ENCODE measurements around the gene ZNF407.

ZNF407 gene

GRCh38 chr18:74831571-74832250, 234.0 kb downstream of the ZNF407 start:
- DNase-seq (ENCODE audit: low read depth in 2 of 2) = no peak

DNA sequence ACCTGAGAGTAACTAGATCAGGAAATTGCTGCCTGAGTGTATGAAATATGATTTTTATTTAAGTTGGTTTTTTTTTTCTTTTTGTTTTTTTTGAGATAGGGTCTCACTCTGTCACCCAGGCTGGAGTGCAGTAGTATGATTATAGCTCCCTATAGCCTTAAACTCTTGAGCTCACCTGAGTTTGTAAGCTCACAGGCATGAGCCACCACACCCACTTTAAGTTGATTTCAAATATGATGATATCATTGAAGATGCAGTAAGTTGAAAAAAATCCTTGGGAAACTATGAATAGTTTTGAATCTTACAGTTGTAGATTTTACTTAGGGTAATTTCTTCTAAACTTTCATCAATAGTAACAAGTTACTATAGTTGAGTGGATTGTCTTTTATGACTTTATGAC, 234.7 kb downstream of the ZNF407 start:
- no peak for DNase-seq (ENCODE audit: low read depth in 2 of 2)

- no peak for DNase-seq (ENCODE audit: low read depth in 2 of 2)
Measured at GRCh38 chr18:74832999-74833398, 235.3 kb downstream of the ZNF407 start.

- no peak for DNase-seq (ENCODE audit: low read depth in 2 of 2)
Measured at GRCh38 chr18:74834424-74835309, 237.0 kb downstream of the ZNF407 start.

GRCh38 chr18:74836296-74837139, 238.8 kb downstream of the ZNF407 start:
- no peak for DNase-seq (ENCODE audit: low read depth in 2 of 2)

DNA sequence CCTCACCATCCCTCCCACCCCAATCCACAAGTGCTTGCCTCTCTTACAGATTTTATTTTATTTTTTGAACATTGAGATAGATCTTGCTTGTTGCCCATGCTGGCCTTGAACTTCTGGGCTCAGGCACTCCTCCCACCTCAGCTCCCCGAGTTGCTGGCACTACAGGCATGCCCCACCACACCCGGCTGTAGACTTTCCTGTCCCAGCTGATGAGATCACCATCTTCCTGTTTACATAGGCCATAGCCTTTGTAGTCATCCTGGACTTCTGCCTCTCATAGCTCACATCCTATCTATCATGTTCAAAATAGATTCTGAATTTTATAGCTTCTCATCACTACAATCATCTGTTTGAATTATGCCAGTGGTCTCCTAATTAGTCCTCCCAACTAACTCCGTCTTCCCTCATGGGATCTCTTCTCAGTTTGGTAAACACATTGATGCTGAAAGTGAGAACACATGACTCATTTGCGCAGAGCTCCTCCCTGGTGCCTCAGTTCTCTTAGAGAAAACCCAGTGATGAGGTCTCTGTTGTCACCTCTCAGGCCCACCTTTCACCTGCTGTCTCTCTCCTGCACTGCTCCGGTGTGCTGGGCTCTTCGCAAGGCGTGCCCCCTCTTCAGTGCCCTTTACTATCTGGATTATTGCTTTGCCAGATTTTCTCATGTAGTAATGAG, 243.0 kb downstream of the ZNF407 start:
- no peak for DNase-seq (ENCODE audit: low read depth in 2 of 2)

DNA sequence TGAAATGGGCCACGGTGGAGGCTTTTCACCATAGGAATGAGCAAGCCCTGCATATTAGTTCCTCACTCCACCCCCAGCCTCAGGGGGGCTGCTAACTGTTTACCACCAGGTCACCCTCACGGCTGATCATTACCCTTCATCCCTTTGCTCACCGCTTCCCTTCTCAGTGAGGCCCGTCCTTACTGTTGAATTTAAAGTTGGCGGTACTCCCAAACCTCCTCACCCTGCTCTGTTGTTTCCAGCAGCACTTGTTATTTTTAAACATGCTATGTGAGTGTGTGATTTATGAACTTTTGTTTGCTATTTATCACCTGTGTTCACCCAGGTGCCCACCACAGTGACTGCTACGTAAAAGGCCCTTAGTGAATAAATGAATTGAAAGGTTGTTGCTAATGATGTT, 243.6 kb downstream of the ZNF407 start:
- no peak for DNase-seq (ENCODE audit: low read depth in 2 of 2)

GRCh38 chr18:74849301-74849700, 251.6 kb downstream of the ZNF407 start:
- no peak for DNase-seq (ENCODE audit: low read depth in 2 of 2)

DNA sequence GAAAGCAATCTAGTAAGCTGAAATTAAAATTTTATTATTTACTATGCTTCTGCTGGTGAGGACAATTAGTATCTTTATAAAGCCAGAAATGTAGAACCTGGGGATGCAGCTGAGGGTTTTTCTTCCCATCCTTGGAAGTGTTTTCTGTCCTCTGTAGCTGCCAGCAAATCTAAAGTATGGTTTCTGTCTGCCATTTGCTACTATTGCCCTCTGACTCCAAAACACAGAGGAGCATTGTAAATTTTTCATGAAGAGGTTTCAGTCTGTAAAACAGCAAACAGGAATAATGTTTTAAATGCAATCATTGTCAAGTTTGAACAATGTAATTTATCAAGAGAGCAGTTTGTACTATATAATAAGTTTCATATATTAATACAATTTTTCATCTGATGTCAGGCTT, 258.8 kb downstream of the ZNF407 start:
- no peak for DNase-seq (ENCODE audit: low read depth in 2 of 2)

DNA sequence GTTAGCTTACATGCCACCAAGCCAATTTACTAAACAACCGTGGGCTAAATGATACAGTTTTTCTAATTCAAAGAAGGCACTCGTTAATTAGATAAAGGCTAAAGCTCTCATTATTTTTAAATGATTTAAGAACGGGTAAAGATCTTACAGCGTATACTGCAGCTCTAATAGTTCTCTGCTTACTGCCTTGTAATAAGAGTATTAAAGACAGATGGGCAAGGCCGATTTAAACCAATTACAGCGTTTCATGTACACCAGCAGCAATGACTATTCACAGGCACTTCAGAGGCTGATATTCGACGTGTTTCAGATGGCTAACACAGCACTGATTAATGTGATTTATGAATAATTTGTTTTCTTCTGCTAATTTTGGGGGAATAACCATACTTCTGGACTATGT, 259.3 kb downstream of the ZNF407 start:
- no peak for DNase-seq (ENCODE audit: low read depth in 2 of 2)

- DNase-seq (ENCODE audit: low read depth in 2 of 2) = no peak
Measured at GRCh38 chr18:74857901-74858300, 260.2 kb downstream of the ZNF407 start.

DNA sequence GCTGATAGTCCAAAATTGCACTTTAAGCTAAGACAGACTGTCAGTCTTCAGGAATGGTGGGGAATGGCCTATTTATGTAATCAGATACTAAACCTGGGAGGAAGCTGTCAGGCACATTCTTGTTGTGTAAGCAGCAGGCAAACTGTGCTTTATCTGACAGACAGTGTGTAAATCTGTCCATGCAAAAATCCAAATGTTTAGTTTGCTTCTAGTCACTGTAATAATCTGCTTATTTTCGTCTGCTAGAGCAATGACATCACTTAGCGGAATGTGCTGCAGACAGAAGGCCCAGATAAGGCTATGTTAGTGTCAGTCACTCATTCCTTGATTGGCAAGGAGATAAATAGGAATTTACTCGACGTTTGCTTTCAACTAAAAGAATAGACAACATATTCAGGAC, 263.5 kb downstream of the ZNF407 start:
- DNase-seq (ENCODE audit: low read depth in 2 of 2) = no peak

DNA sequence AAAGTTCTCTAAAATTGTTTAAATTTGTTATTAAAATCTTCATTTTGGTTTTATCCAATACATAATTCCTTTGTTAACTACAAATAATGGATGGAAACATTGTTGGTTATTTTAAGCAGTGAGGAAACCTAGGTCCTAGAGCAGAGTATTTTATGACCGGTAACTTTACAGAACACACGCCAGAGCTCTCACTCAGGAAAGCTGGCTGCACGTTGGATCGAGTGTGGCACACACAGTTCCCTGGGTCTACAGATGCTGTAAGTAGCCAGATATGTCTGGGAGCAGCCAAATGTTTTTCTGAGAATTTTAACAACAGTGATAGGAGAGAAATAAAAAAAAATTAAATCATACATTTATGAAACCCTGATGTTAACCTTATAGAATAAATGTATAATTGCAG, 264.4 kb downstream of the ZNF407 start:
- DNase-seq (ENCODE audit: low read depth in 2 of 2) = no peak

- DNase-seq (ENCODE audit: low read depth in 2 of 2) = no peak
Measured at GRCh38 chr18:74866577-74866976, 268.9 kb downstream of the ZNF407 start.

- DNase-seq (ENCODE audit: low read depth in 2 of 2) = no peak
Measured at GRCh38 chr18:74868461-74868860, 270.8 kb downstream of the ZNF407 start.

DNA sequence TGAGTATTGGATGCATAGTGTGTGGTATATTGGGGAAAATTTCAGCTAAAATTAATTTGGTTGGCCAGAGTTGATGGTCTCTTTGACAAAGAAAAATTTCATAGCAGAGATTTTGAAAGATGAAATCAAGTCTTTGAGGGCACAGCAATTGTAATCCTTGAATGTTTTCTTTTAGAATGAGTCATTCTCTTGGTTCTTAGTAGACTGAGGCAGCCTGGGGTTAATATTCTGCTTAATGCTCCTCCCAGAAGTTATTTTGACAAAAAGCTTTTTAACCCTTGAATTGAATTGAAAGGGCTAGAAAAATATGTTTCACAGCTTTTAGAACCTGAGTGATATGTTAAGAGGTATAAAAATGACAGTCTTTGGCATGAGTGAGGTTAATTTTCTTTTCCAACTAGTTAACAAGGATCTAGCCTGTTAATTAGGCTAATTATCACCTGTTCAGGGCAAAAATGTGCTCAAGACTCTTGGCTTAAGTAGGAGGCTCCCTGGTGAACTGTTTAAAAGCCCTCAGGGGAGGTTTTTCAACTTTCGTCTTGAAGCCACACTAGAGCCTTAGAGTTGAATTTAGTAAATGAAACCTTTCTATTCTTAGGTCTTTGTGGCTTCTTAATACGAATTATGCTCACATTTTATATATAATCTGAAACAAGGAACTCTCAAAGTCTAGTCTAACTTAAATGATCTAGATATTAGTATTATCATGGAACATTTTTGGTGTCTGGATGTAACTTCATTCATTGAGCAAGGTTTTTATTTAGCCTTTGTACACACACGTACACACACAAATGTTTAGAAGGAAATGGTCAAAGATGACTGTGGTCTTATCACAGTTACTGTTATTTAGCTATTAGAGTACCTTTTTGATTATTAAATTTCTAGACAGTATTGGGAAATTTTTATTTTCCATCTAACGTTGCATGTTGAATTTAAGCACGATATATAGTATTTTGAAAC, 272.5 kb downstream of the ZNF407 start:
- no peak for DNase-seq (ENCODE audit: low read depth in 2 of 2)

DNA sequence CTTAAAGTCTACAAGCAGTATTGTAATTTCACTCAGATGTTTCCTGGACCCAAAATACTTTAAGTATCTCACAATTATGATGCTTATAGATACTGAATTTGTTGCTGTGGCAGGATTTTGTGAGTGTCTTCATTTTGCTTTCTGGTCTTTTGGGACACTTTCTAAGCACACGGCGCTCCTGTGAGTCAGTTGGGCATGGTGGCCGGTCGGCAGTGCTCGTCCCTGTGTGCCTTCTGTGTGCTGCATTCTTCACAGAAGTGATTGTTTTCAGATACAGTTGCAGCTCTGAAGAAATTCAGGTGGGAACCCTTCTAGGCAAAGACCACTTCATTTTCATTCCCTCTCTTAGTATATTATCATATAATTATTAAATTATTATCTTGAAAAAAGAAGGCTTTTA, 273.3 kb downstream of the ZNF407 start:
- DNase-seq (ENCODE audit: low read depth in 2 of 2) = no peak

DNA sequence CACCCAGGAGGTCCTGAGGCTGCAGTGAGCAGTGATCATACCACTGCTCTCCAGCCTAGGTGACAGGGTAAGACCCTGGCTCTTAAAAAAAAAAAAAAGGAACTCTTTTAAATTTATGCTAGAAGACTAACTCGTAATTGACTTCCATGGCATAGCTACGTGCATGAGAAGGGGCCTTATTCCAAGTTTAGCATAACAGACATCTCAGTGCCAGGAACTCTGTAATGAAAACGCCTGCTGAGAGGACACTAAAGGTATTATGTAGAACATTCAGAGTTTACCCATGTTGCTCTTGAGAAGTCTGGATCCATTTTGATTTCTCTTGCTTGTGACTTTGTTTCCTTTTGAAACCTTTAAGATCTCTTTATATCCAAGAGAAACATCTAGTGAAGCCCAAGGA, 276.0 kb downstream of the ZNF407 start:
- no peak for DNase-seq (ENCODE audit: low read depth in 2 of 2)

DNA sequence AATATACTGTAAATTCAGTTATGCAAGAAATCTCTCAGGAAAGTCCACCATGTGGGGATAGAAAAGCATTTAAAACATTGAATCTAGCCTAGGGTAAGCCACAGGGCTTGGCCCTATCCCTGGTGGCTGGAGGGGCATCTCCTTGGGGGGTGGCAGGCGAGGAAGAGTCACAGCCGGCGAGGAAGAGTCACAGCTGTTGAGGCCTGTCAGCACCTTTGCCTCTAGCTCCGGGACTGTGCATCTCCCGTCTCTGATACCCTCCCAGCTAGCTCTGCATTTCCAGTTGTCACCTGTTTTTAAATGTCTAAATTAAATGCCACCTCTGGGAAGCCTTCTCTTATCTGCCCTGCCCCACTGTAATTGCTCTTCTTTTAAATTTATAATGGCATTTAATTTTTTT, 276.7 kb downstream of the ZNF407 start:
- no peak for DNase-seq (ENCODE audit: low read depth in 2 of 2)

DNA sequence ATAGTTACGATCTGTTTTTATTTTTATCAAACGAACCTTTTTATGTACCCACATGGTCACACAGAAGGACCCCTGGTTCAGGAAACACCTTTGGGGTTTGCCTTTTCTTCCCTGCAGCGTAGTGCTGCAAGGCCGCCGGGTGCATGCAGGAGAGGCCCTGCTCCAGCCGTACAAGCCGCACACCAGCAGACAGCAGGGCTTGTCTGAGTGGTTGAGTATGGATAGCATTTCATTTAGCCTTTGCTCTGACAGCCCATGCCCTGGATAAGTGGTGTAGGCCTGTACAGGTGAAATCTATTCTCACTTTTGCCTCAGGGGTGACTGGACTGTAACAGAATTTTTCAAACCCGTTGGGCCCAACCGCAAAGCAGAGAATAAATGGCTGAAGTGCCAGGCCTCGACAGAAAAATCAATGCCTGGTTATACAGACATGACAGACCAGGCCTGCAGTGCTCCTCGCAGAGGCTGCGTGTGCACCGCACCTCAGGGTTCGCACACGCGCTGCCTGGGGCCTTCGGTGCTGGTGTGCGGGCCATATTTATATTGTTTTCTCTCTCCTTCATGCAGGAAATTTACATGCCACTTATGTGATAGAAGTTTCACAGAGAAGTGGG, 279.1 kb downstream of the ZNF407 start:
- no peak for DNase-seq (ENCODE audit: low read depth in 2 of 2)
